WTC11 (cell line): Measurements from ENCODE around the gene RUFY2.

Experiments used
- CBFB ChIP-seq: sonication (generic); formaldehyde crosslinking; IDR thresholded peaks from 2 replicates; pipeline ENCODE4 v1.8.1; 2022; ENCODE audit warnings: mild to moderate bottlenecking, low read depth, missing genetic modification reagents
- ELF4 ChIP-seq: sonication (generic); formaldehyde crosslinking; IDR thresholded peaks from 2 replicates; pipeline ENCODE4 v1.8.1; 2022; ENCODE audit warnings: low read depth, mild to moderate bottlenecking, moderate library complexity, missing genetic modification reagents
- ETV6 ChIP-seq: sonication (generic); formaldehyde crosslinking; IDR thresholded peaks from 2 replicates; pipeline ENCODE4 v1.8.1; 2022; ENCODE audit warnings: mild to moderate bottlenecking, missing genetic modification reagents
- FOXP1 ChIP-seq: sonication (generic); formaldehyde crosslinking; IDR thresholded peaks from 2 replicates; pipeline ENCODE4 v1.8.0; 2022; ENCODE audit warnings: missing genetic modification reagents, mild to moderate bottlenecking, moderate library complexity, borderline replicate concordance
- TF ChIP-seq, protein P1 (sequence below): sonication (generic); formaldehyde crosslinking; IDR thresholded peaks from 2 replicates; pipeline ENCODE4 v1.8.0; 2022; ENCODE audit warnings: mild to moderate bottlenecking, missing genetic modification reagents
- TF ChIP-seq, protein P2 (sequence below): fragments of 200-600 bp; IDR thresholded peaks from 2 replicates; pipeline ENCODE4 v1.8.0; 2022; ENCODE audit warnings: antibody characterized with exemption
- TF ChIP-seq, protein P3 (sequence below): fragments of 250-450 bp; sonication (Bioruptor Pico); IDR thresholded peaks from 2 replicates; pipeline ENCODE4 v1.9.0; 2021; ENCODE audit warnings: mild to moderate bottlenecking

DNA sequence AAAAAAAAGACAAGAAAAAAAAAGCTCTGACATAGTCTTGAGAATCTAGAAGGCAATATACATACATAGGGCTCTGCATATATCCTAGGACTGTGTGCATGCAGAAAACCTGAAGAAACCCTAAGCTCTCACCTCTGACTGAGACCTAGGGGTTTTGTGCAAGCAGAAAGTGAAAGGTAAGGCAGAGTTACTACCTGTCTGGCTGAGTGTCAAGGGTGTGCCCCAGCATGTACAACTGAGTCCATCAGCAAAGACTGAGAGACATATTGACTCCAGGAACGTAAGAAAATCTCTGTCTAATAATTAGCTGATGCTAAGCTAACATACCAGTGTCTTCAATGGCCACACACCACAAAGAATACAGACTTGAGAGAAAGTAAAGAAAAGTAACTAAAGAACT, 91.5 kb downstream of the RUFY2 start:
- TF ChIP-seq ELF4 (CRISPR knock-in tag): no peak
- no peak for TF ChIP-seq CBFB (CRISPR knock-in tag)
- TF ChIP-seq, protein P1, sequence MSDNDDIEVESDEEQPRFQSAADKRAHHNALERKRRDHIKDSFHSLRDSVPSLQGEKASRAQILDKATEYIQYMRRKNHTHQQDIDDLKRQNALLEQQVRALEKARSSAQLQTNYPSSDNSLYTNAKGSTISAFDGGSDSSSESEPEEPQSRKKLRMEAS (CRISPR knock-in tag): no peak
- TF ChIP-seq FOXP1 (CRISPR knock-in tag): no peak
- TF ChIP-seq, protein P2, sequence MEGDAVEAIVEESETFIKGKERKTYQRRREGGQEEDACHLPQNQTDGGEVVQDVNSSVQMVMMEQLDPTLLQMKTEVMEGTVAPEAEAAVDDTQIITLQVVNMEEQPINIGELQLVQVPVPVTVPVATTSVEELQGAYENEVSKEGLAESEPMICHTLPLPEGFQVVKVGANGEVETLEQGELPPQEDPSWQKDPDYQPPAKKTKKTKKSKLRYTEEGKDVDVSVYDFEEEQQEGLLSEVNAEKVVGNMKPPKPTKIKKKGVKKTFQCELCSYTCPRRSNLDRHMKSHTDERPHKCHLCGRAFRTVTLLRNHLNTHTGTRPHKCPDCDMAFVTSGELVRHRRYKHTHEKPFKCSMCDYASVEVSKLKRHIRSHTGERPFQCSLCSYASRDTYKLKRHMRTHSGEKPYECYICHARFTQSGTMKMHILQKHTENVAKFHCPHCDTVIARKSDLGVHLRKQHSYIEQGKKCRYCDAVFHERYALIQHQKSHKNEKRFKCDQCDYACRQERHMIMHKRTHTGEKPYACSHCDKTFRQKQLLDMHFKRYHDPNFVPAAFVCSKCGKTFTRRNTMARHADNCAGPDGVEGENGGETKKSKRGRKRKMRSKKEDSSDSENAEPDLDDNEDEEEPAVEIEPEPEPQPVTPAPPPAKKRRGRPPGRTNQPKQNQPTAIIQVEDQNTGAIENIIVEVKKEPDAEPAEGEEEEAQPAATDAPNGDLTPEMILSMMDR: no peak
- TF ChIP-seq, protein P3, sequence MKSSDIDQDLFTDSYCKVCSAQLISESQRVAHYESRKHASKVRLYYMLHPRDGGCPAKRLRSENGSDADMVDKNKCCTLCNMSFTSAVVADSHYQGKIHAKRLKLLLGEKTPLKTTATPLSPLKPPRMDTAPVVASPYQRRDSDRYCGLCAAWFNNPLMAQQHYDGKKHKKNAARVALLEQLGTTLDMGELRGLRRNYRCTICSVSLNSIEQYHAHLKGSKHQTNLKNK: no peak
- TF ChIP-seq ETV6 (CRISPR knock-in tag): no peak
